ENCODE measurements around the gene MLST8. TPM values are rescaled to one million over a fixed set of nuclear protein-coding genes. Genes with fewer than 3 reads are reported as not detected.

MLST8 gene
- total RNA-seq, 2 donors from 2014 or later, result 32.4 to 59.0 TPM

GRCh38 chr16:2191446-2191706 lies 13.9 kb upstream of the MLST8 start:
- no peaks in the 10 kb centered on the region for H3K9me3 ChIP-seq
- H3K4me1 ChIP-seq, result peaks cover 13% of the 10 kb centered on the region
- 80 to 84% methylated on average over 4 to 11 of the region's 11 CpGs for WGBS, 2 donors
- TF ChIP-seq POLR2A (IDR thresholded peaks at IDR 0.05) (no peak), CTCF (IDR thresholded peaks at IDR 0.05) (no peak)
- DNase-seq (no peak), ATAC-seq (no peak)
- no peak overlapping the region for H3K27ac ChIP-seq
- H3K27me3 ChIP-seq, result no peaks in the 10 kb centered on the region
- H3K4me3 ChIP-seq, result no peak overlapping the region
- intact Hi-C loops (cut with DNase I), result no loop called here
- H3K36me3 ChIP-seq (replicated peaks in 1 of 2; ENCODE audit: insufficient read depth in 1 of 2, low read depth in 2 of 2), result no peaks in the 10 kb centered on the region

DNA sequence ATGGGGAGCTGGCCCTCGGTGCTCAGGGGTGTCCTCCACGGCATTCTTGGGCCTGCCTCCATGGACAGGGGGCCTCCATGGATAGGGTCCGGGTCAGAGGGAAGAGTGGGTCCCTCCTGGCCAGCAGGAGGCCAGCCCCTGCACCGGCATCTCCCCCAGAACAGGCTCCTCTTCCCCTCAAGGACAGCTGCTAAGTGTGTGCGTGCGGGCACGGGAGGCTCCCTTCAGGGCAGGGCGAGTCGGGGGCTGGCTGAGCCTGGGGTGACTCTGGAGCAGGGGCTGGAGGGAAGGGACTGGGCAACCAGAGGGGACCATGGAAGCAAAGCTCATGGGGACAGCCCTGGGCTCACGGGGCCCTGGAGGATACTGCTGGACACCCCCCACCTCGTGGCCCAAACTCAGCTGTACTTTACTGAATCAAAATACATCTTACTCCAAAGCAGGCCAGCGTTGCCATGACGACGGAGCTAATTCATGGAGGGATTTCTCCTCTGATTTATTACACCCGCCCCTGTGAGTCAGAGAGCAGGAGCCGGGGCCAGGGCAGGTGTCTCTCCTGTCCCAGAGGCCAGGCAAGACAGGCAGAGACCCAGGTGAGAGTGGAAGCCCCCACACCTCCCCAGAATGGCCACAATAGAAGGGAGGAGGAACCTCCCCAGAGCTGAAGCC lies 11.0 kb upstream of the MLST8 start:
- intact Hi-C loops (cut with DNase I), result no loop called here
- no peak overlapping the region for H3K4me3 ChIP-seq
- no peak for ATAC-seq
- H3K27ac ChIP-seq, result no peak overlapping the region
- peaks cover 13% of the 10 kb centered on the region for H3K4me1 ChIP-seq
- H3K36me3 ChIP-seq (replicated peaks in 1 of 2; ENCODE audit: insufficient read depth in 1 of 2, low read depth in 2 of 2), result no peaks in the 10 kb centered on the region
- no peaks in the 10 kb centered on the region for H3K9me3 ChIP-seq
- 47 to 62% methylated on average over 12 to 16 of the region's 16 CpGs for WGBS, 2 donors
- no peaks in the 10 kb centered on the region for H3K27me3 ChIP-seq
- no peak for TF ChIP-seq CTCF (IDR thresholded peaks at IDR 0.05)
- TF ChIP-seq POLR2A (IDR thresholded peaks at IDR 0.05), result no peak
- no peak for DNase-seq

DNA sequence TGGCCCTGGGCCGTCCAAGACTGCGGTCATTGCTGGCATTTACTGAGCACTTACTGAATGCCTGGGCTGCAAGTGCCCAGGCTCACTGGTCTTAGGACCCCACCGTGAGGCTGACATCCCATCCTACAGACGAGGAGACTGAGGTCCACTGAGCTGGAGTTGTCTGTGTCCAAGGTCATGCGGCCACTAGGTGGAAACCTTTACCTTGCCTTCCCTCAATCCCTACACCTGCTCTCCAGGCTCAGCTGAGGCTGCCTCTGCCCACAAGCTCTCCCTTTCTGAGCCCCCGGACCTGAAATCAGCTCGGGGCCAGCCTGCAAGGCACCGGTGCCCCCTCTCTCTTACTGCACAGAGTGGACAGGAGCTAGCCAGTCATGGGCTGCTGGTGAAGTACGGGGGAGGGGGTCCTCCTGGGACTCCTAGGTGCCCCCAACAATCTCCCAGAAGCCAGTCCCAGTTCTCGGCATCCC lies 10.4 kb upstream of the MLST8 start:
- Histone ChIP-seq H3K4me1 (peaks cover 13% of the 10 kb centered on the region), H3K4me3 (no peak overlapping the region), H3K9me3 (no peaks in the 10 kb centered on the region), H3K36me3 (replicated peaks in 1 of 2; ENCODE audit: insufficient read depth in 1 of 2, low read depth in 2 of 2) (no peaks in the 10 kb centered on the region), H3K27ac (no peak overlapping the region), H3K27me3 (no peaks in the 10 kb centered on the region)
- peak; percentile 71 to 81 (median 78) for DNase-seq
- TF ChIP-seq CTCF (IDR thresholded peaks at IDR 0.05) (peak; percentile 42 to 85 (median 67)), POLR2A (IDR thresholded peaks at IDR 0.05) (no peak)
- ATAC-seq, result peak; percentile 82
- 10 to 22% methylated on average over 9 to 10 of the region's 10 CpGs for WGBS, 2 donors
- intact Hi-C loops (cut with DNase I), result no loop called here

GRCh38 chr16:2195322-2196161 lies 9.7 kb upstream of the MLST8 start:
- Histone ChIP-seq H3K27me3 (no peaks in the 10 kb centered on the region), H3K4me3 (no peak overlapping the region), H3K4me1 (peaks cover 13% of the 10 kb centered on the region), H3K9me3 (no peaks in the 10 kb centered on the region), H3K36me3 (replicated peaks in 1 of 2; ENCODE audit: insufficient read depth in 1 of 2, low read depth in 2 of 2) (no peaks in the 10 kb centered on the region), H3K27ac (no peak overlapping the region)
- 0 to 3% methylated on average over 7 to 48 of the region's 49 CpGs for WGBS, 2 donors
- intact Hi-C loops (cut with DNase I), result no loop called here
- DNase-seq (no peak), ATAC-seq (peak; percentile 2)
- no peak for TF ChIP-seq POLR2A (IDR thresholded peaks at IDR 0.05)
- no peak for TF ChIP-seq CTCF (IDR thresholded peaks at IDR 0.05)

Data from body of pancreas (tissue), 4 donors.